8988T (cell line): ENCODE measurements around the gene ESRRA.

Experiments
- DNase-seq: peaks from one replicate; pipeline ENCODE4 v3.0.0; 2011

ESRRA gene

DNA sequence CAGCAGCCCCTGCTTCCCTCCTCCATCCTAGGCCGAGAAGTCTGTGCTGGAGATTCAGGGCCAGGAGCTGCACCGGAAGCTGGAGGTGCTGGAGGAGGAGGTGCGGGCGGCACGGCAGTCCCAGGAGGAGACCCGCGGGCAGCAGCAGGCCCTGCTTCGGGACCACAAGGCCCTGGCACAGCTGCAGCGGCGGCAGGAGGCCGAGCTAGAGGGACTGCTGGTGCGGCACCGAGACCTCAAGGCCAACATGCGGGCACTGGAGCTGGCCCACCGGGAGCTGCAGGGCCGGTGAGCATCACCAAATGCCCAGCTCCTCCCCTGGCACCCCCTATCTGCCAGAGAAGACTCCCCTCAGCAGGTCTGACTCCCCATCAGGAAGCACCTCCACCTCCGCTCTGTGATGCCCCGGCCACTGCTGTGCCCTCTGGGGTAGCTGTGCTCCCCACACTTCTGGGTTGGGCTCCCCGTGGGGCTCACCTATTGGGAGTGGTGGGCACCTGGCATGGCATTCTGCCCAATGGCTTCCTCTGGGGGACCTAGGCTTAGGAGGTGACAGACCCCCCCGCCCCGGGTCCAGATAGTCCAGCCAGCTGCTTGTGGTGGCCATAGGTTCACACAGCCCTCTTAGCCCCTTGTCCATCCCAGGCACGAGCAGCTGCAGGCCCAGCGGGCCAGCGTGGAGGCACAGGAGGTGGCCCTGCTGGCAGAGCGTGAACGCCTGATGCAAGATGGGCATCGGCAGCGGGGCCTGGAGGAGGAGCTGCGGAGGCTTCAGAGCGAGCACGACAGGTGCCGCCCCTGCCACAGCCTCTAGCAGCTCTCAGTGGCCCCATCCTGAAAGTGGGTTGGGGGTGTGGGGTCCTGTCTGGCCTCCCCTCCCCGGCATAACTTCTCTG is 47.0 kb downstream of the ESRRA start:
- peak; percentile 28 for DNase-seq

GRCh38 chr11:64352995-64353714 is 47.8 kb downstream of the ESRRA start:
- peak; percentile 26 for DNase-seq

DNA sequence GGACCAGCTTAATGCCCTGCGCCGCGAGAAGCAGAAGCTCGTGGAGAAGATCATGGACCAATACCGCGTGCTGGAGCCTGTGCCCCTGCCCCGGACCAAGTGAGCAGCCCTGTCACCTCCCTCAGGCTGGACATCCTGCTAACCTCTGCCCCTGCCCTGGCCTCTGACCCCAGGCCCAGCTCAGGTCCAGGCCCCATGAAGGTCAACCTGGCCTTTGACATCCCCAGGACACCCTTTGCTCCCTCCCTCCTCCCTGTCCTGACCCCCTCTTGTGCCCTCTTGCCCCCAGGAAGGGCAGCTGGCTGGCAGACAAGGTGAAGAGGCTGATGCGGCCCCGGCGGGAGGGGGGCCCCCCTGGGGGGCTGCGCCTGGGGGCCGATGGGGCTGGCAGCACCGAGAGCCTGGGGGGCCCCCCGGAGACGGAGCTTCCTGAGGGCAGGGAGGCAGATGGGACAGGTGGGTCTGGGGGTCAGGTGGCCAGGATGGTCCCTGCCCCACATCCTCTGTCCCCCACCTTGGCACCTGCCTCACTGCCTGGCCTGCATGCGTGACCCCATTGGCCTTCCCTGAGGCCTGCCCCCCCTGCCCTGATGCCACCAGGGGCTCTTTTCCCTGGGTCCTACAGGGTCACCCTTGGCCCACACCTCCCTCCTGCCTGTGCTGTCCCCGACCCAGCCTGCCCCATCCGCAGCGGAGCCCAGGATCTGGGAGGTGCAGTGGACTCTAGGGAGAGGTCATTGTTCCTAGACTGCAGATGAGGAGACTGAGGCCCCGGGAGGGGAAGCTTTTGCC is 48.6 kb downstream of the ESRRA start:
- DNase-seq: peak; percentile 45

DNA sequence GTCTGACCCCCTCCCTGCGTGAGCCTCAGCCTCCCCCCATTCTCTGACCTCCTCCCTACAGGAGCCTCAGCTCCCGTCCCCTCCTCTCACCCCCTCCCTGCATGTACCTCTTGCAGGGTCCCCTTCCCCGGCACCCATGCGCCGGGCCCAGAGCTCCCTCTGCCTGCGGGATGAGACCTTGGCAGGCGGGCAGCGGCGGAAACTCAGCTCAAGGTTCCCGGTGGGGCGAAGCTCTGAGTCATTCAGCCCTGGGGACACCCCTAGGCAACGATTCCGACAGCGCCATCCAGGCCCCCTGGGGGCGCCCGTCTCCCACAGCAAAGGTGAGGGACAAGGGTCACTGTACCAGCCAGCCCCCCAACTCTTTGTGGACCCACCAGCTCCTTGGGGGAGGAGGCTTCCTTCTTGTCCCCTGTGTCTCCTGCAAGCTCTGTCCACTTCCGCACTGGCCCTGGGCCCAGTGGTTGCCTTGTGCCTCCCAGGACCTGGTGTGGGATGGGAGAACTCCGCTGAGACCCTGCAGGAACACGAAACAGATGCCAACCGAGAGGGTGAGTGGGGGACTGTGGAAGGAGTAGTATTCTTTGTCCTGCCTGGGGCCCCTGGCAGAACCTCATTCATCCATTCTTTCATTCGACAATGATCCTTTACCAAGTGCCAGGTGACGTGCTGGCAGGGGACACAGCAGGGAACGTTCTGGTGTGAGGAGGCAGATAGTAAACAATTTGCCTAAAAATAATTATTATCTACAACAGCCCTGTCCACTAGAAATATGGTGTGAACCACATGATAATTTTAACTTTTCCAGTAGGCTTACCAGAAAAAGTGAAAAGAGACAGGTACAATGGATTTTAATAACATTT is 50.0 kb downstream of the ESRRA start:
- peak; percentile 99 for DNase-seq

DNA sequence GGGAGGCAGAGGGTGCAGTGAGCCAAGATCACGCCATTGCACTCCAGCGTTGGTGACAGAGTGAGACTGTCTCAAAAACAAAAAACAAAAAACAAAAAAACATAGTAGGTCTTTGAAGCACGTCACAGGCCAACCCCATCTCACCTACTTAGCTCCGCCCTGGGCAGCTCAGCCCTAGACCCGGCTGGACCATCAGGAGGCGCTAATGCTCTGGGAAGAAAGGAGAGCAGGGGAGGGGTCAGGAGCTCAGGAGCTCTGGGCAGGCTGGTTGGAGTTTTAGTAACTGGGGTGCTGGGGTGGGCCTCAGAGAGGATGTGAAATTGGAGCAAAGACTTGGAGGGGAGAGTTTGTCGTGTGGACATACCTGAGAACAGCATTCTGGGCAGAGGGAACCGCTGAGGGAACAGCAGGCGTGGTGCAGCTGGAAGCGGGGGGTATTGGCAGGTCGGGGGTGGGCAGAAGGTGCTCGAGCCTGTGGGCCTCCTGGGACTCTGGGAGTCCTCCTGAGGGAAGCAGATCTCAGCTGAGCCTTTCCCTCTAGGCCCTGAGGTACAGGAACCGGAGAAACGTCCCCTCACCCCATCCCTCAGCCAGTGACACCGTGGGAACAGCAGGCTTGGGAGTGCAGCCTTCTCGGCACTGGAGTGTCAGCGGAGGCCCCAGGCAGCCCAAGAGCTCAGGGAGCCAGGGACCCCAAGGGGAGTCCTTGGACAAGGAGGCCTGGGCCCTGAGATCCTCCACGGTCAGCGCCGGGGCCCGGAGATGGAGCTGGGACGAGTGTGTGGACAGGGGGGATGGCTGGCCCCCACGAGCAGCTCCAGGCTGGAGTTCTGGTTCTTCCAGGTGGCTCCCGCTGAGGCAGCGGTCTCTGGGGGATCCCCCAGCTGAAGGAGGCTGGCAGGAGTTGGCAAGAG is 51.4 kb downstream of the ESRRA start:
- peak; percentile 98 for DNase-seq

- no peak for DNase-seq
These were observed 52.1 kb downstream of the ESRRA start for GRCh38 chr11:64357446-64357845.

GRCh38 chr11:64357904-64358535 is 52.7 kb downstream of the ESRRA start:
- DNase-seq: peak; percentile 96

DNA sequence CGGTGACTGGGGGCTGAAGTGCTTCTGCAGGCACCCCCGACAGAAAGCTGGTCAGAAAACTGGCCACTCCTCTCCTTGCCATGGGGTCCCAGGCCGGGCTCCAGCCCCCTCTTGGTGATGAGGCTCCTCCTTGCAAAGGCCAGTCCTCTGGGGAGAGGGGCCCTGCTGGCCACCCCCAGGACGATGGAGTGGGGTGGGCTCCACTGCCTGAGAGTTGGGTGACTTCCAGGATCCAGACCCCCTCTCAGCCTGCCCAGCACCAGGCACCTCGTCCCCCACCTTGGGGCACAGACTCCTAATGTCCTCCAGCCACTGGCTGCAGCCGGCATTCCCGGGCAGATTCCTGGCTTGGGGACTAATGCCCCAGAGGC is 53.2 kb downstream of the ESRRA start:
- DNase-seq: no peak

- DNase-seq: peak; percentile 97
These were observed 53.8 kb downstream of the ESRRA start, which contains the start of gene RPS6KA4 for GRCh38 chr11:64358907-64359711. RPS6KA4 (plus strand) TSS chr11:64359162; CDS start chr11:64359236, 74 bp downstream.

GRCh38 chr11:64359712-64360445 is 54.6 kb downstream of the ESRRA start:
- peak; percentile 61 for DNase-seq

- peak; percentile 29 for DNase-seq
These were observed 55.2 kb downstream of the ESRRA start for GRCh38 chr11:64360448-64360921.

DNA sequence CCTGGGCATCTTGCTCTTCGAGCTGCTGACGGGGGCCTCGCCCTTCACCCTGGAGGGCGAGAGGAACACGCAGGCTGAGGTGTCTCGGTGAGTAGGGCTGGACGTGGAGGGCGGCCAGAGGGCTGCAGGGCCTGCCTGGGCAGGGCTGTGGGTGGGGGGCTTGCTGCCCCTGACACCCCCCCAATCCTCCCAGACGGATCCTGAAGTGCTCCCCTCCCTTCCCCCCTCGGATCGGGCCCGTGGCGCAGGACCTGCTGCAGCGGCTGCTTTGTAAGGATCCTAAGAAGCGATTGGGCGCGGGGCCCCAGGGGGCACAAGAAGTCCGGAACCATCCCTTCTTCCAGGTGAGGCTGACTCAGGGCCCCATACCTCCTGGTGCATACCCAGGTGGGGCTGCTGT is 56.3 kb downstream of the ESRRA start:
- DNase-seq: no peak

- no peak for DNase-seq
These were observed 57.0 kb downstream of the ESRRA start for GRCh38 chr11:64362339-64362738.

DNA sequence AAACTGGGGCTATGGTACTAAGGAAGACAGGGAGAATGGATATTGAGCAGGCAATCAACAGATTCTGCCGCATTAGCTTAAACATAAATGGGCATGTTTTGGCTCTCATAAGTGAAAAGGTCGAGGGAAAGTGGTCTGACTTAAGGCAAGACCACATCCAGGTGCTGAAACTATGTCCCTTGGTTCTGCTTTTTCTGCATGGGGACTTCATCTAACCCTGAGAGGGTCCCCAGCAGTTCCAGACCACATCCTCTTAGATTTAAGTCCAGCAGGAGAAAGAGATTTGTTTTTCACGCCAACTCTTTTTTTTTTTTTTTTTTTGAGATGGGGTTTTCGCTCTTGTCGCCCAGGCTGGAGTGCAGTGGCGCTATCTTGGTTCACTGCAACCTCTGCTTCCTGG is 59.1 kb downstream of the ESRRA start:
- no peak for DNase-seq

GRCh38 chr11:64364911-64365310 is 59.6 kb downstream of the ESRRA start:
- DNase-seq: no peak
